HepG2 (cell line): ENCODE measurements around the gene ZNF771. TPM values are rescaled to one million over a fixed set of nuclear protein-coding genes. Genes with fewer than 3 reads are reported as not detected.

Experiments
- ATF1 ChIP-seq: IDR thresholded peaks from 2 replicates; pipeline ENCODE4 v1.6.1; 2016; ENCODE audit warnings: mild to moderate bottlenecking, control low read depth
- CBX5 ChIP-seq: sonication (generic); formaldehyde crosslinking; IDR thresholded peaks from 2 replicates; pipeline ENCODE4 v1.4.0; 2020; ENCODE audit warnings: missing genetic modification reagents, borderline replicate concordance
- CREBL2 ChIP-seq: sonication (generic); formaldehyde crosslinking; IDR thresholded peaks from 2 replicates; pipeline ENCODE4 v1.8.1; 2023; ENCODE audit warnings: missing genetic modification reagents, mild to moderate bottlenecking, borderline replicate concordance
- JDP2 ChIP-seq: sonication (generic); formaldehyde crosslinking; IDR thresholded peaks from 2 replicates; pipeline ENCODE4 v1.8.1; 2022; ENCODE audit warnings: missing genetic modification reagents, borderline replicate concordance
- KDM3A ChIP-seq: IDR thresholded peaks from 2 replicates; pipeline ENCODE4 v1.6.1; 2018; ENCODE audit warnings: low read depth, missing compliant biosample characterization
- RXRA ChIP-seq: sonication (generic); formaldehyde crosslinking; IDR thresholded peaks from 2 replicates; pipeline ENCODE4 v1.5.1; 2020; ENCODE audit warnings: missing genetic modification reagents
- SRSF1 ChIP-seq: fragments of 200-400 bp; formaldehyde crosslinking; optimal IDR thresholded peaks from 2 replicates; pipeline ENCODE3; 2017; ENCODE audit warnings: mild to moderate bottlenecking, low read depth, low read length, moderate library complexity
- TBX2 ChIP-seq: sonication (generic); formaldehyde crosslinking; IDR thresholded peaks from 2 replicates; pipeline ENCODE4 v1.5.0; 2020; ENCODE audit warnings: missing genetic modification reagents, mild to moderate bottlenecking, borderline replicate concordance
- TCF12 ChIP-seq, 2 experiments: fragments of 450-650 bp in 1 of 2; sonication (generic) in 1 of 2; formaldehyde crosslinking in 1 of 2; IDR thresholded peaks; 2 replicates each; pipeline versions ENCODE4 v1.6.1 to v1.8.0; 2017 to 2022; ENCODE audit warnings: antibody characterized with exemption in 1 of 2, mild to moderate bottlenecking in 1 of 2, missing genetic modification reagents in 1 of 2, moderate library complexity in 1 of 2
- ZBED4 ChIP-seq: sonication (generic); formaldehyde crosslinking; IDR thresholded peaks from 2 replicates; pipeline ENCODE4 v1.4.0; 2020; ENCODE audit warnings: missing genetic modification reagents, borderline replicate concordance
- ZNF136 ChIP-seq: sonication (generic); formaldehyde crosslinking; IDR thresholded peaks from 2 replicates; pipeline ENCODE4 v1.8.1; 2022; ENCODE audit warnings: low read depth, mild to moderate bottlenecking, moderate library complexity, missing genetic modification reagents
- ZNF691 ChIP-seq: sonication (generic); formaldehyde crosslinking; IDR thresholded peaks from 2 replicates; pipeline ENCODE4 v1.4.0; 2020; ENCODE audit warnings: missing genetic modification reagents, low read depth, mild to moderate bottlenecking, borderline replicate concordance
- ZNF749 ChIP-seq: sonication (generic); formaldehyde crosslinking; IDR thresholded peaks from 2 replicates; pipeline ENCODE4 v1.8.0; 2022; ENCODE audit warnings: mild to moderate bottlenecking, missing genetic modification reagents, moderate library complexity, borderline replicate concordance
- ZNF792 ChIP-seq: IDR thresholded peaks from 2 replicates; pipeline ENCODE4 v1.6.1; 2016
- ZNF878 ChIP-seq: sonication (generic); formaldehyde crosslinking; IDR thresholded peaks from 2 replicates; pipeline ENCODE4 v1.8.1; 2023; ENCODE audit warnings: mild to moderate bottlenecking, missing genetic modification reagents, moderate library complexity
- polyA plus RNA-seq, 8 experiments: library from polyadenylated mRNA; depleted of rRNA in 3 of 8; stranded (reverse) in 7 of 8; unstranded in 1 of 8; fragments of >200 nt; fragmentation: Illumina TruSeq in 4 of 8; extraction: Trizol in 4 of 8; gene quantifications; 2 replicates each; pipeline versions ENCODE4 v1.2.1 to v1.2.3, GENCODE V29; 2011 to 2016; ENCODE audit warnings: low read depth in 4 of 8, missing spikeins in 1 of 8, mixed read lengths in 1 of 8; ENCODE audit not compliant: insufficient read depth in 1 of 8
- total RNA-seq, 5 experiments: library from RNA; depleted of rRNA; stranded (reverse); fragments of >200 nt; fragmentation: Illumina TruSeq; extraction: Trizol; gene quantifications; 2 replicates each; pipeline ENCODE4 v1.2.3, GENCODE V29; 2016; ENCODE audit warnings: low read depth in 1 of 5
- TF ChIP-seq, protein P1 (sequence below): IDR thresholded peaks from 2 replicates; pipeline ENCODE4 v1.4.0; 2020; ENCODE audit warnings: mild to moderate bottlenecking, missing genetic modification reagents
- TF ChIP-seq, protein P2 (sequence below): sonication (generic); formaldehyde crosslinking; IDR thresholded peaks from 2 replicates; pipeline ENCODE4 v1.9.0; 2021; ENCODE audit warnings: missing genetic modification reagents, mild to moderate bottlenecking, borderline replicate concordance
- TF ChIP-seq, protein P3 (sequence below): IDR thresholded peaks from 2 replicates; pipeline ENCODE4 v1.6.1; 2016; ENCODE audit warnings: control low read depth

The ZNF771 gene
- total and polyA plus RNA-seq, 2 of the 13 experiments (the other 11 are each of a cell fraction or from before 2014, with no cell fraction given): 5.0 to 11.8 TPM

DNA sequence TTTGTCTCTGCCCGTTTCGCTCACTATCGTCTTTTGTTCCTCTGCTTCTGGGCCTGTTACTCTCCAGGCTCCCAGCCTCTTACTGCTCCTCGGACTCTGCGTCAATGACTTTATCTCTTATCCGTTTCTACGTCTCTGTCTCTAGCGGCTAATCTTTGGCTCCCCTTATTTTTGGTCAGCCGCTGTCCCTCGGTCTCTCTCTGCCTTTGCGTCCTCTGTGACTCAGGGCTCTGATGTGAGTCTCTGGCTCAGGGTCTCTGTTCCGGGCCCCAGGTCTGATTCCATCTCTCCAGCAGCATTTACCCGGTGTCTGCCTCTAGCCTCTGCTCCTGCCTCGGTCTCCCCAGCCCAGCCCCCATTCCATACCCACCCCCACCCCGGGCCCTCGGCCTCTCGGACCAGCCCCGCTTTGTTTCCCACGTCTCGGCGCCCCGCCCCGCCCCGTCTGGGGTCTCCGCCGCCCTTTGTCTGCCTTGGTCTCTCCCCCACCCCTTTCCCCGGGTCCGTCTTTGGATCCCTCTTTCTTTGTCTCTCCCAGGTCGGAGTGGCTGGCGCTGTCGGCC, 12.7 kb upstream of the ZNF771 start (continued):
- TF ChIP-seq, protein P1, sequence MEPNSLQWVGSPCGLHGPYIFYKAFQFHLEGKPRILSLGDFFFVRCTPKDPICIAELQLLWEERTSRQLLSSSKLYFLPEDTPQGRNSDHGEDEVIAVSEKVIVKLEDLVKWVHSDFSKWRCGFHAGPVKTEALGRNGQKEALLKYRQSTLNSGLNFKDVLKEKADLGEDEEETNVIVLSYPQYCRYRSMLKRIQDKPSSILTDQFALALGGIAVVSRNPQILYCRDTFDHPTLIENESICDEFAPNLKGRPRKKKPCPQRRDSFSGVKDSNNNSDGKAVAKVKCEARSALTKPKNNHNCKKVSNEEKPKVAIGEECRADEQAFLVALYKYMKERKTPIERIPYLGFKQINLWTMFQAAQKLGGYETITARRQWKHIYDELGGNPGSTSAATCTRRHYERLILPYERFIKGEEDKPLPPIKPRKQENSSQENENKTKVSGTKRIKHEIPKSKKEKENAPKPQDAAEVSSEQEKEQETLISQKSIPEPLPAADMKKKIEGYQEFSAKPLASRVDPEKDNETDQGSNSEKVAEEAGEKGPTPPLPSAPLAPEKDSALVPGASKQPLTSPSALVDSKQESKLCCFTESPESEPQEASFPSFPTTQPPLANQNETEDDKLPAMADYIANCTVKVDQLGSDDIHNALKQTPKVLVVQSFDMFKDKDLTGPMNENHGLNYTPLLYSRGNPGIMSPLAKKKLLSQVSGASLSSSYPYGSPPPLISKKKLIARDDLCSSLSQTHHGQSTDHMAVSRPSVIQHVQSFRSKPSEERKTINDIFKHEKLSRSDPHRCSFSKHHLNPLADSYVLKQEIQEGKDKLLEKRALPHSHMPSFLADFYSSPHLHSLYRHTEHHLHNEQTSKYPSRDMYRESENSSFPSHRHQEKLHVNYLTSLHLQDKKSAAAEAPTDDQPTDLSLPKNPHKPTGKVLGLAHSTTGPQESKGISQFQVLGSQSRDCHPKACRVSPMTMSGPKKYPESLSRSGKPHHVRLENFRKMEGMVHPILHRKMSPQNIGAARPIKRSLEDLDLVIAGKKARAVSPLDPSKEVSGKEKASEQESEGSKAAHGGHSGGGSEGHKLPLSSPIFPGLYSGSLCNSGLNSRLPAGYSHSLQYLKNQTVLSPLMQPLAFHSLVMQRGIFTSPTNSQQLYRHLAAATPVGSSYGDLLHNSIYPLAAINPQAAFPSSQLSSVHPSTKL: no peak
- TF ChIP-seq ZNF691 (CRISPR knock-in tag): no peak
- TF ChIP-seq RXRA: no peak
- TF ChIP-seq TBX2 (CRISPR knock-in tag): peak; percentile 51
- no peak for TF ChIP-seq ZNF878 (CRISPR knock-in tag)
- no peak for TF ChIP-seq ZNF749
- no peak for TF ChIP-seq KDM3A (CRISPR knock-in tag)
- no peak for TF ChIP-seq CREBL2 (CRISPR knock-in tag)
- no peak for TF ChIP-seq TCF12 (IDR thresholded peaks at IDR 0.05)
- no peak for TF ChIP-seq TCF12 (CRISPR knock-in tag; IDR thresholded peaks at IDR 0.05)
- TF ChIP-seq, protein P2, sequence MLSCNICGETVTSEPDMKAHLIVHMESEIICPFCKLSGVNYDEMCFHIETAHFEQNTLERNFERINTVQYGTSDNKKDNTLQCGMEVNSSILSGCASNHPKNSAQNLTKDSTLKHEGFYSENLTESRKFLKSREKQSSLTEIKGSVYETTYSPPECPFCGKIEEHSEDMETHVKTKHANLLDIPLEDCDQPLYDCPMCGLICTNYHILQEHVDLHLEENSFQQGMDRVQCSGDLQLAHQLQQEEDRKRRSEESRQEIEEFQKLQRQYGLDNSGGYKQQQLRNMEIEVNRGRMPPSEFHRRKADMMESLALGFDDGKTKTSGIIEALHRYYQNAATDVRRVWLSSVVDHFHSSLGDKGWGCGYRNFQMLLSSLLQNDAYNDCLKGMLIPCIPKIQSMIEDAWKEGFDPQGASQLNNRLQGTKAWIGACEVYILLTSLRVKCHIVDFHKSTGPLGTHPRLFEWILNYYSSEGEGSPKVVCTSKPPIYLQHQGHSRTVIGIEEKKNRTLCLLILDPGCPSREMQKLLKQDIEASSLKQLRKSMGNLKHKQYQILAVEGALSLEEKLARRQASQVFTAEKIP (CRISPR knock-in tag): no peak
- TF ChIP-seq ZNF792 (CRISPR knock-in tag): no peak
- TF ChIP-seq SRSF1: no peak
- TF ChIP-seq ZNF136 (CRISPR knock-in tag): no peak
- TF ChIP-seq, protein P3, sequence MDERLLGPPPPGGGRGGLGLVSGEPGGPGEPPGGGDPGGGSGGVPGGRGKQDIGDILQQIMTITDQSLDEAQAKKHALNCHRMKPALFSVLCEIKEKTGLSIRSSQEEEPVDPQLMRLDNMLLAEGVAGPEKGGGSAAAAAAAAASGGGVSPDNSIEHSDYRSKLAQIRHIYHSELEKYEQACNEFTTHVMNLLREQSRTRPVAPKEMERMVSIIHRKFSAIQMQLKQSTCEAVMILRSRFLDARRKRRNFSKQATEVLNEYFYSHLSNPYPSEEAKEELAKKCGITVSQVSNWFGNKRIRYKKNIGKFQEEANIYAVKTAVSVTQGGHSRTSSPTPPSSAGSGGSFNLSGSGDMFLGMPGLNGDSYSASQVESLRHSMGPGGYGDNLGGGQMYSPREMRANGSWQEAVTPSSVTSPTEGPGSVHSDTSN: no peak
- TF ChIP-seq JDP2 (CRISPR knock-in tag): 0 out of 2 replicates have a peak, but pooled peaks have one; percentile 7
- TF ChIP-seq ZBED4 (CRISPR knock-in tag): no peak
- TF ChIP-seq ATF1 (CRISPR knock-in tag): no peak
- TF ChIP-seq CBX5 (CRISPR knock-in tag): no peak
